SK-N-SH (cell line): Measurements from ENCODE around the gene ZNF454. TPM values are rescaled to one million over a fixed set of nuclear protein-coding genes. Genes with fewer than 3 reads are reported as not detected.

ENCODE experiments used
- CTCF ChIA-PET: fragments of 300-600, 350-600 bp; formaldehyde crosslinking; extraction: SDS; loops from one replicate; lab custom pipeline; 2021; lab: Yijun Ruan, JAX
- POLR2A ChIA-PET: fragments of 350-600 bp; sonication (Branson Sonifier 250); formaldehyde crosslinking; extraction: SDS; loops from one replicate; lab custom pipeline; 2020; ENCODE audit warnings: antibody characterized with exemption, inconsistent platforms; lab: Yijun Ruan, JAX
- DNase-seq: peaks from one replicate; pipeline ENCODE4 v3.0.0; 2012
- H2AFZ ChIP-seq: fragments of 200-600 bp; sonication (generic); 2 replicates; pipeline ENCODE4 v1.8.1; 2016; ENCODE audit warnings: antibody characterized with exemption, mild to moderate bottlenecking, low read depth
- H3F3A ChIP-seq: fragments of 200-600 bp; sonication (generic); replicated peaks from 2 replicates; pipeline ENCODE3; 2016; ENCODE audit warnings: antibody characterized with exemption, mild to moderate bottlenecking; ENCODE audit not compliant: insufficient read depth
- H3K27ac ChIP-seq, 2 experiments: fragments of 200-500 bp in 1 of 2; fragments of 200-600 bp in 1 of 2; sonication (Bioruptor generic) in 1 of 2; sonication (generic), shearing (Covaris generic) in 1 of 2; 2 replicates each; pipeline versions ENCODE4 v1.5.1 to v1.6.1; 2014 to 2016; ENCODE audit warnings: low read depth in 2 of 2, inconsistent platforms in 1 of 2, low read length in 1 of 2, mild to moderate bottlenecking in 1 of 2, mixed read lengths in 1 of 2
- H3K27me3 ChIP-seq: fragments of 200-600 bp; sonication (generic), shearing (Covaris generic); 2 replicates; pipeline ENCODE4 v1.6.1; 2016; ENCODE audit warnings: mixed run types; ENCODE audit not compliant: insufficient read depth
- H3K36me3 ChIP-seq, 2 experiments: fragments of 200-500 bp in 1 of 2; fragments of 200-600 bp in 1 of 2; sonication (Bioruptor generic) in 1 of 2; sonication (generic) in 1 of 2; replicated peaks in 1 of 2; 2 replicates each; pipeline versions ENCODE3 to v1.5.1; 2014 to 2016; ENCODE audit warnings: low read length in 1 of 2, mild to moderate bottlenecking in 1 of 2; ENCODE audit not compliant: insufficient read depth in 2 of 2, control insufficient read depth in 1 of 2
- H3K4me1 ChIP-seq, 2 experiments: fragments of 200-500 bp in 1 of 2; fragments of 200-600 bp in 1 of 2; sonication (Bioruptor generic) in 1 of 2; sonication (generic), shearing (Covaris generic) in 1 of 2; 2 replicates each; pipeline versions ENCODE4 v1.5.1 to v1.6.1; 2014 to 2016; ENCODE audit warnings: low read depth in 1 of 2, low read length in 1 of 2, mixed run types in 1 of 2; ENCODE audit not compliant: insufficient read depth in 2 of 2, control insufficient read depth in 1 of 2
- H3K4me2 ChIP-seq: fragments of 200-600 bp; sonication (generic), shearing (Covaris generic); 2 replicates; pipeline ENCODE4 v1.6.1; 2017; ENCODE audit warnings: mixed run types
- H3K4me3 ChIP-seq, 2 experiments: fragments of 200-500 bp in 1 of 2; fragments of 200-600 bp in 1 of 2; sonication (Bioruptor generic) in 1 of 2; sonication (generic), shearing (Covaris generic) in 1 of 2; 2 replicates each; pipeline versions ENCODE4 v1.5.1 to v1.8.1; 2014 to 2016; ENCODE audit warnings: low read depth in 2 of 2, inconsistent platforms in 1 of 2, low read length in 1 of 2, mild to moderate bottlenecking in 1 of 2, mixed read lengths in 1 of 2, moderate library complexity in 1 of 2
- H3K79me2 ChIP-seq: fragments of 200-600 bp; sonication (generic); 2 replicates; pipeline ENCODE4 v1.8.1; 2017; ENCODE audit warnings: mild to moderate bottlenecking; ENCODE audit not compliant: insufficient read depth
- H3K9ac ChIP-seq: fragments of 200-600 bp; sonication (generic); 2 replicates; pipeline ENCODE4 v1.6.1; 2017; ENCODE audit warnings: mixed run types
- H3K9me2 ChIP-seq: fragments of 200-600 bp; sonication (generic); 2 replicates; pipeline ENCODE4 v1.6.1; 2017; ENCODE audit warnings: mixed run types
- H3K9me3 ChIP-seq: fragments of 200-600 bp; sonication (generic); 2 replicates; pipeline ENCODE4 v1.6.1; 2017; ENCODE audit warnings: mixed run types, mild to moderate bottlenecking, moderate library complexity
- H4K20me1 ChIP-seq: fragments of 200-600 bp; sonication (generic); 2 replicates; pipeline ENCODE4 v1.6.1; 2017; ENCODE audit warnings: mild to moderate bottlenecking, mixed run types; ENCODE audit not compliant: insufficient read depth
- CHD2 ChIP-seq: fragments of 150-350 bp; IDR thresholded peaks from 2 replicates; pipeline ENCODE4 v1.6.1; 2018; ENCODE audit warnings: low read length; ENCODE audit not compliant: partially characterized antibody
- EZH2phosphoT487 ChIP-seq: fragments of 200-600 bp; sonication (generic); IDR thresholded peaks from 2 replicates; pipeline ENCODE4 v1.6.1; 2017; ENCODE audit warnings: low read depth, mixed run types, mild to moderate bottlenecking, antibody characterized with exemption, moderate library complexity, borderline replicate concordance
- FOSL2 ChIP-seq: IDR thresholded peaks from 2 replicates; pipeline ENCODE4 v1.4.0; 2012; ENCODE audit warnings: low read depth, mild to moderate bottlenecking, moderate library complexity, borderline replicate concordance
- FOXJ3 ChIP-seq: sonication (generic); formaldehyde crosslinking; IDR thresholded peaks from 2 replicates; pipeline ENCODE4 v1.5.1; 2020; ENCODE audit warnings: mild to moderate bottlenecking, missing genetic modification reagents
- FOXM1 ChIP-seq: IDR thresholded peaks from 2 replicates; pipeline ENCODE4 v1.4.0; 2012; ENCODE audit warnings: low read depth, mild to moderate bottlenecking
- GABPA ChIP-seq: IDR thresholded peaks from 2 replicates; pipeline ENCODE4 v1.4.0; 2012; ENCODE audit warnings: low read depth, mild to moderate bottlenecking
- IRF3 ChIP-seq: fragments of 150-350 bp; IDR thresholded peaks from 2 replicates; pipeline ENCODE4 v1.6.1; 2016; ENCODE audit warnings: mild to moderate bottlenecking, low read depth, low read length
- JUND ChIP-seq: IDR thresholded peaks from 2 replicates; pipeline ENCODE4 v1.4.0; 2012
- NFIC ChIP-seq: IDR thresholded peaks from 2 replicates; pipeline ENCODE4 v1.4.0; 2012; ENCODE audit warnings: borderline replicate concordance
- PBX3 ChIP-seq: IDR thresholded peaks from 2 replicates; pipeline ENCODE4; 2012
- REST ChIP-seq: IDR thresholded peaks from 2 replicates; pipeline ENCODE4 v1.6.1; 2012; ENCODE audit warnings: mild to moderate bottlenecking, low read depth, low read length, moderate library complexity
- SMC3 ChIP-seq: IDR thresholded peaks from 2 replicates; pipeline ENCODE4 v1.6.1; 2012; ENCODE audit warnings: low read depth, low read length, improper control_type of control experiment
- TAF1 ChIP-seq: IDR thresholded peaks from 2 replicates; pipeline ENCODE4 v1.6.1; 2012; ENCODE audit warnings: low read depth, mild to moderate bottlenecking, low read length, moderate library complexity, borderline replicate concordance
- TCF12 ChIP-seq: IDR thresholded peaks from 2 replicates; pipeline ENCODE4 v1.4.0; 2012
- TEAD4 ChIP-seq: IDR thresholded peaks from 2 replicates; pipeline ENCODE4 v1.4.0; 2012; ENCODE audit warnings: mild to moderate bottlenecking, borderline replicate concordance; ENCODE audit not compliant: insufficient read depth
- USF1 ChIP-seq: IDR thresholded peaks from 2 replicates; pipeline ENCODE4 v1.4.0; 2012; ENCODE audit warnings: low read depth, borderline replicate concordance
- ZBTB33 ChIP-seq: IDR thresholded peaks from 2 replicates; pipeline ENCODE4 v1.4.0; 2012; ENCODE audit warnings: low read depth, borderline replicate concordance
- WGBS: methylation state at CpG from one replicate; pipeline ENCODE4 v1.1.6; 2017; ENCODE audit warnings: low lambda C conversion rate; 5-methylcytosine and 5-hydroxymethylcytosine counted together
- polyA plus RNA-seq, 3 experiments: library from polyadenylated mRNA; depleted of rRNA; stranded (reverse); fragments of >200 nt; gene quantifications; 2 replicates each; pipeline ENCODE4 v1.2.3, GENCODE V29; 2012

ZNF454 gene
- polyA plus RNA-seq, 1 of the 3 experiments (the other 2 are of a cell fraction) = 0.15 TPM

GRCh38 chr5:179006564-179006963 lies 65.6 kb downstream of the ZNF454 start:
- H3K36me3 ChIP-seq = no peaks in the 10 kb centered on the region
- H3K27ac ChIP-seq = no peak overlapping the region
- no peaks in the 10 kb centered on the region for H3K79me2 ChIP-seq
- ChIA-PET POLR2A (no interaction called here), CTCF (no interaction called here)
- H3F3A ChIP-seq = no peaks in the 10 kb centered on the region
- no peaks in the 10 kb centered on the region for H3K27me3 ChIP-seq
- H3K4me3 ChIP-seq = no peak overlapping the region
- H3K9me3 ChIP-seq = peaks cover 4% of the 10 kb centered on the region; the same call in 1 of the 2 replicates
- WGBS = 9% methylated on average over 2 of the region's 2 CpGs
- no peak for DNase-seq
- H3K9me2 ChIP-seq = no peaks in the 10 kb centered on the region
- no peak overlapping the region for H3K9ac ChIP-seq
- H2AFZ ChIP-seq = no peak overlapping the region
- H3K4me1 ChIP-seq = no peaks in the 10 kb centered on the region
- H3K4me2 ChIP-seq = no peak overlapping the region
- H4K20me1 ChIP-seq = no peaks in the 10 kb centered on the region
- TF ChIP-seq IRF3 (no peak), FOXJ3 (CRISPR knock-in tag) (no peak), FOSL2 (no peak), CHD2 (no peak), ZBTB33 (no peak), JUND (no peak), GABPA (no peak), PBX3 (no peak), NFIC (no peak), SMC3 (no peak), EZH2phosphoT487 (no peak), TAF1 (no peak), USF1 (no peak), TCF12 (no peak), TEAD4 (no peak), REST (no peak), FOXM1 (no peak)
- TF ChIP-seq, all 33 proteins: peak for 0
